Activated naive CD8-positive, alpha-beta T cell treated with anti-CD3 and anti-CD28 coated beads, Interleukin-2, amount 50 U/mL, for 24 hours (primary cell): ENCODE results near the gene ST6GALNAC3.

Source experiments
- ATAC-seq: fragments of 150-1000 bp; cut with Tn5 transposase; one replicate; pipeline ENCODE4 v1.10.0; 2021
- DNase-seq: peaks from one replicate; pipeline ENCODE4 v3.0.0; 2021
- H3K27ac Mint-ChIP-seq: one replicate; pipeline ENCODE4 v1.8.0; 2021; ENCODE audit warnings: mild to moderate bottlenecking, mixed read lengths
- H3K27me3 Mint-ChIP-seq: one replicate; pipeline ENCODE4 v1.8.0; 2021; ENCODE audit warnings: mixed read lengths
- H3K36me3 Mint-ChIP-seq: one replicate; pipeline ENCODE4 v1.8.0; 2021; ENCODE audit warnings: low read depth, mixed read lengths
- H3K4me1 Mint-ChIP-seq: one replicate; pipeline ENCODE4 v1.8.0; 2021; ENCODE audit warnings: mixed read lengths
- H3K4me3 Mint-ChIP-seq: one replicate; pipeline ENCODE4 v1.8.0; 2021; ENCODE audit warnings: mild to moderate bottlenecking, moderate library complexity, mixed read lengths
- H3K9me3 Mint-ChIP-seq: one replicate; pipeline ENCODE4 v1.8.0; 2021; ENCODE audit warnings: mixed read lengths

The ST6GALNAC3 gene

DNA sequence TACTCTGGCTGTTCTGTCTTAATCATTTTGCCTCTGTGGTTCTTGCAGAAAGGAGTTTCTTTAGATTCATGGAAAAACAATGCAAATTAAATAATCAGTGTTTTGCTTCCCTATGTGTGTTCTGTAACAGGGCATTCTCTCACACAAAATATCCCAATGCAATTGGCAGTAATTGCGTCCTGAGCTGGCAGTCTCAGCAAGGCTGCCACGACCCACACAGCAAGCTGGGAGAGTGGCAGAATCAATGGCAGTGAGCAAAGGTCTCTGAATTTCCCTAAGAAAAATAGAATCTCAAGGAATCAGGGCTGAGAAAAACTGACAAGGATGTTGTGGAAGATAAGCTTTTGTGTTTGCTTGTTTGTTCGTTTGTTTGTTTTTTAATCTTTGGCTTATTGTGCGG is 594.6 kb downstream of the ST6GALNAC3 start:
- Mint-ChIP-seq H3K27me3 (no peaks in the 10 kb centered on the region), H3K9me3 (peaks cover 6% of the 10 kb centered on the region), H3K36me3 (no peaks in the 10 kb centered on the region), H3K27ac (no peak overlapping the region), H3K4me1 (no peaks in the 10 kb centered on the region), H3K4me3 (no peak overlapping the region)
- ATAC-seq (no peak), DNase-seq (no peak)

DNA sequence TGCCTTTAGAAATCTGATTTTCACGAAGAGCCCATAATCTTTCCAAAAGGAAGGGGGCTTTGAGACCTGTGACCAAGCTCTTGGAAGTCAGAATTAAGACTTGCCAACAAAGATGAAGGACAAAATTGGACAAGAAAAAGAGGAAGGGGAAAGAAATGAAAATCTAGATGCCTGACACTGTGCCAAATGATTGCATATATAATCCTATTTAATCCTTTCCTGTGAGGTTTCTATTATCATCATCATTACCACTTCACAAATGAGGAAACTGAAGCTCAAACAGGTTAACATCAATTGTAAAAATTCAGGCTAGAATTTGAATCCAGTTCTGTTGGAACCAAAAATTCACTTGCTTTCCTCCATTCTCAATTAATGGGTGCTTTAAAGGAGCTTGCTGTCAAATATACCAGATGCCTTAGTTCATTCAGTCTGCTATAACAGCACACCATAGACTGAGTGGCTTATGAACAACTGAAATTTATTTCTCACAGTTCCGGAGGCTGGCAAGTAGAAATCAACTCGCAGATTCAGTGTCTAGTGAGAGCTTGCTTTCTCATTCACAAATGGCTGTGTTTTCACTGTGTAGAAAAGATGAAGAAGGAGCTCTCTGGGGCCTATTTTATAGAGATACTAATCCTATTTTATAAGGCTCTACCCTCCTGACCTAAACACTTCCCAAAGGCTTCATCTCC is 595.2 kb downstream of the ST6GALNAC3 start:
- no peak overlapping the region for H3K27ac Mint-ChIP-seq
- peaks cover 6% of the 10 kb centered on the region for H3K9me3 Mint-ChIP-seq
- no peaks in the 10 kb centered on the region for H3K27me3 Mint-ChIP-seq
- no peaks in the 10 kb centered on the region for H3K4me1 Mint-ChIP-seq
- ATAC-seq (no peak), DNase-seq (no peak)
- no peaks in the 10 kb centered on the region for H3K36me3 Mint-ChIP-seq
- no peak overlapping the region for H3K4me3 Mint-ChIP-seq

DNA sequence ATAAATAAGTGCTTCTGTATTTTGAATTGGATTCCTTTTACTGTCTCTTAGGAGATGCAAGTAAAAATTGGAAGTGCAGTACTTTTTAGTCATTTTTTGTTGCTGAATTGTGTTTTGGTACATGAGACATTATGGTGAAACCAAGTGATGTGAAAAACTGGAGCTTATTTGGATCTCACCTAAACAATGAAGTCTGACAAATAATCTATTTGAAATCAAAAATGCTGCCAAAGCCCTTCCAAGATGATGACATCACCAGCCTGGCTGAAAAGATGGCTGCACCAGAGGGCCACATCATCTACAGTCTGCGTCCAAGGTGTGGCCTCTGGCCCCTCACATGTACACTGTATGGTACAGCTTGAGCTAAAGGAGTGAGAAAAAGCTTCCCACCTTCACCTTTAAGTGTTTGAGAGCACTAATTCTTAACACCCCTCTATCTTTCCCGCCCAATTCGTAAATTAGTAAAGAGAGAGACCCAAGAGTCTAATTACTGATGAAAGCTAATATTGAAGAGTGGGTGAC is 600.2 kb downstream of the ST6GALNAC3 start:
- no peaks in the 10 kb centered on the region for H3K36me3 Mint-ChIP-seq

DNA sequence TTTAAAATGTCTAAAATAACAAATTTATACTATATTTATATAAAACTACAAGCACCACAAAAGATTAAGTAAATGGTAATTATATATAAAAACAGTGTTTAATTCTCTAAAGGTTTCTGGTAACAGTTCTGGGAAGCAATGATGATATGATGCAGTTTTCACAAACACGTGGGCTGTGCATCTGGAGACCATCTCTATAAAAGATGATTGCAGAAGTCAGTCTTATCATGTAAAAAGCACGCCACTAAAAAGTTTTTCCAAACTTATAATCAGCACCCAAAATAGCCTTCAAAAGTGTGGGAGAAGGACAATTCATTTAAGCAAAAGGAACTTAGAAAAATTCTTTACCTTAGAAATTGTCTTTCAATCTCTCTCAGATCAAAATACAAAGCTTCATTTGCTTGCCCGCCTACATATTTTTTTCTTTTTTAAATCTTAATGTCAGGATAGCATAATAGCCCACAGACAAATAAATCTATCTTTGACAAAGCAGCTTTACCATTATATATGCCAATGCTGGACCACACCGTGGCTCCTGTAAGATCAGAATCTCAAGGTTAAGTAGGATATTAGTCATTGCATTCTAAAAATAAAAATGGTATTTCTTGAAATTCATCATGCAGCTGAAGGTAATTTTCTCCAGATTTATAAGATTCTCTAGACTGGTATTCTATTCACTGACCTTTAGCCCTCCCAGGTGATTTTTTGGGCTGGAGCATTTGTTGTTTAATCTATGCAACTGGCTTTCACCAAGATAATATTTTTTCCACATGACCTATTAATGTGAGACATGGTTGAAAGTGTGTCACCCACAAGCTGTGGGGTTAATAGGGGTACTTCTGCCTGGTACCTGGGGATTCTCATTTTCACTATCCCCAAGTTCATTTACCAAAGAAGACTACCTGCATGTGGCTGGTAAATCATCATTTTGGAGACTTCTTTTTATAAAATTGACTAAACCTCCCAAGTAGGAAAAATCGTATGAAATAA is 603.2 kb downstream of the ST6GALNAC3 start:
- Mint-ChIP-seq H3K4me1 (no peaks in the 10 kb centered on the region), H3K27me3 (peaks cover 1% of the 10 kb centered on the region), H3K27ac (no peak overlapping the region), H3K4me3 (no peak overlapping the region), H3K9me3 (no peaks in the 10 kb centered on the region), H3K36me3 (no peaks in the 10 kb centered on the region)
- DNase-seq (no peak), ATAC-seq (no peak)

More for the DNA sequence above, 600.2 kb downstream of the ST6GALNAC3 start:
- no peak for DNase-seq
- peaks cover 6% of the 10 kb centered on the region for H3K9me3 Mint-ChIP-seq
- peaks cover 1% of the 10 kb centered on the region for H3K27me3 Mint-ChIP-seq
- ATAC-seq = no peak
- H3K4me3 Mint-ChIP-seq = no peak overlapping the region
- H3K4me1 Mint-ChIP-seq = no peaks in the 10 kb centered on the region
- no peak overlapping the region for H3K27ac Mint-ChIP-seq

DNA sequence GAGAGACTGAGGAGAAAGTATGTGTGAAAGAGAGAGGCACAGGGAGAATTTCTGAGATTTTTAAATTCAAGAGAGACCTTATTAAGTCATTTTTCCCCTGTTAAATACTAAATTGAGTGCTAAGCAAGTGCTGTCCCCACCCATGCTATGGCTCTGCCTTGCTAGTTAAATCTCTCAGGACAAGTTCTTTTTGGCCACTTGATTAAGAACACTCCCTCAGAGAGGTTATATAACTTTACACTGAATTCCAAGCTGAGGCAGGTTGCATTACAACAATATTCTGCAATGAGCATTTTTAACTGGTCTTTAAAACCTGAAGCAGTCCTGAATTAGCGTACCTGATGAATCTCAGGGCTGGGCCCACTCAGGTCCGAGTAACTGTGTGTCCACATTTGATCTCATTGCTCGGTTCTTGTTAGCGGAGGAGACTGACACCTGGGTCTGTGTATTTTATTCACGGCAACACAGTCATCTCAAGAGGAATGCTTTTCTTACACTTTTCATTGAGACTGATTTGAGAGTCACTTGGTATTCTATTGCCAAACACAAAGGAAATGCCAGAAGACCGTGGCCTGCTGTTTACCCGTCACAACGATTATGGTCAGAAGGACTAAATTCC is 605.1 kb downstream of the ST6GALNAC3 start:
- ATAC-seq (no peak), DNase-seq (no peak)
- no peak overlapping the region for H3K27ac Mint-ChIP-seq
- H3K4me1 Mint-ChIP-seq = no peaks in the 10 kb centered on the region
- H3K36me3 Mint-ChIP-seq = no peaks in the 10 kb centered on the region
- H3K4me3 Mint-ChIP-seq = no peak overlapping the region
- H3K27me3 Mint-ChIP-seq = peaks cover 1% of the 10 kb centered on the region
- no peaks in the 10 kb centered on the region for H3K9me3 Mint-ChIP-seq

DNA sequence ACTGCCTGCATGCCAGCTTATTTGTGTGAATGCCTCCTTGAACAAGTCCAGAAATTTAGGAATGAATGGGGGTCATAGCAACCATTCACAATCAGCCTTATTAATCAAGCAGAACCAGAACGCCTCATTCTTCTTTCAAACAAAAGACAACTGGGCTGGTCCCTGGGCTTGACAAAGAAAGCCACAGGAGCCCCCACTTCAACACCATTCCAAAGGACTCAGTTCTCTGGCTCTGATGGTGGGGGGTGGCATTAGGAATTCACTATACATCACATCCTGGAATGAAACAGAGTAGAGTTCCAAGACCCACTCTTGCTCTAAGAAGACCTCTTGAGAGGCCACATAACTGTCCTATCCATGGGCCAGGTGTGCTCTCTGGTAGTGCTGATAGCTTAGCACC is 606.1 kb downstream of the ST6GALNAC3 start:
- Mint-ChIP-seq H3K27me3 (peaks cover 1% of the 10 kb centered on the region), H3K4me1 (no peaks in the 10 kb centered on the region), H3K36me3 (no peaks in the 10 kb centered on the region), H3K4me3 (no peak overlapping the region), H3K27ac (no peak overlapping the region), H3K9me3 (no peaks in the 10 kb centered on the region)
- DNase-seq (no peak), ATAC-seq (no peak)

DNA sequence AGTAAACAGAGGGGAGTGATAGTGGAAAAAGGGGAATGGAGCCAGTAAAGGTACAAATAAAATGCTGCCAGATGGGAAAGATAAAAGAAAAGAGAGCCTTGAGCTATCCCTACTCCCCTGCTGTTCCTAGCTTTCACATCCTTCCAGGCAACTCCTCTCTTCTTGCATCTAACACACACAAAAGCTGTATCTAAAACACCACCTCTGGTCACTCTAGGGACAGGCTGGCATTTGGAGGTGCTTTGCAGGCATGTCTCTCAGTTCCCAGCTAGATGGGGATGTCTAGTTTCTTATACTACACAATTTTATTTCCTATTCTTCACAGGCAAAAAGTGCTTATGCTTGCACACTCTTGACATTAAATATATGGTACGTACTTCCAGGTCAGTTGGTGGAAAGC is 607.6 kb downstream of the ST6GALNAC3 start:
- Mint-ChIP-seq H3K27me3 (no peaks in the 10 kb centered on the region), H3K9me3 (no peaks in the 10 kb centered on the region), H3K4me1 (no peaks in the 10 kb centered on the region), H3K36me3 (no peaks in the 10 kb centered on the region), H3K4me3 (no peak overlapping the region), H3K27ac (no peak overlapping the region)
- DNase-seq (no peak), ATAC-seq (no peak)
